Kidney (tissue), 14 donors: ENCODE data around the gene CHD2. TPM values are rescaled to one million over a fixed set of nuclear protein-coding genes. Genes with fewer than 3 reads are reported as not detected.

ENCODE experiments used
- DNase-seq, 5 donors: peaks; one replicate each; pipeline ENCODE4 v3.0.0-alpha.2; 2013 to 2020
- FAIRE-seq: peaks from 2 replicates; lab custom pipeline; 2012; peaks lifted over from hg19 to GRCh38; lab: Jason Lieb, UNC
- H3K27ac ChIP-seq, 2 donors: one replicate each; pipeline ENCODE4 v1.7.0; 2013; ENCODE audit warnings: low read depth in 2 of 2, low read length in 2 of 2, inconsistent platforms in 1 of 2
- H3K27me3 ChIP-seq: one replicate; pipeline ENCODE4 v1.7.1; 2013; ENCODE audit warnings: low read length, inconsistent platforms; ENCODE audit not compliant: control insufficient read depth, insufficient read depth
- H3K36me3 ChIP-seq, 3 donors: one replicate each; pipeline versions ENCODE4 v1.7.0 to v1.7.1; 2013; ENCODE audit warnings: low read length in 3 of 3, control low read depth in 1 of 3, inconsistent platforms in 1 of 3; ENCODE audit not compliant: insufficient read depth in 3 of 3, control insufficient read depth in 2 of 3
- H3K4me1 ChIP-seq, 3 donors: one replicate each; pipeline versions ENCODE4 v1.7.0 to v1.7.1; 2013; ENCODE audit warnings: low read length in 3 of 3, inconsistent platforms in 1 of 3, low read depth in 1 of 3; ENCODE audit not compliant: control insufficient read depth in 2 of 3, insufficient read depth in 2 of 3
- H3K4me3 ChIP-seq, 3 donors: one replicate each; pipeline versions ENCODE4 v1.7.0 to v1.8.1; 2013; ENCODE audit warnings: low read length in 3 of 3, control low read depth in 1 of 3, inconsistent platforms in 1 of 3
- H3K9ac ChIP-seq, 3 donors: one replicate each; pipeline versions ENCODE4 v1.7.0 to v1.7.1; 2013; ENCODE audit warnings: low read length in 3 of 3, control low read depth in 1 of 3, inconsistent platforms in 1 of 3
- H3K9me3 ChIP-seq, 3 donors: one replicate each; pipeline versions ENCODE4 v1.7.0 to v1.7.1; 2013; ENCODE audit warnings: low read length in 3 of 3, control low read depth in 1 of 3, inconsistent platforms in 1 of 3; ENCODE audit not compliant: control insufficient read depth in 2 of 3, insufficient read depth in 1 of 3
- CTCF ChIP-seq: IDR thresholded peaks from 3 replicates; pipeline ENCODE4 v1.5.1; 2012; ENCODE audit warnings: mild to moderate bottlenecking, moderate library complexity, borderline replicate concordance; ENCODE audit not compliant: insufficient read depth; ENCODE audit errors: extremely low read depth
- intact Hi-C: fragments of 100-400 bp; cut with DNase I; formaldehyde crosslinking; loops from one replicate; pipeline ENCODE4 v1.11.1; 2022
- polyA plus RNA-seq: library from polyadenylated mRNA; stranded (reverse); fragments of 350-450 nt; fragmentation: Illumina TruSeq; extraction: RNeasy Lipid Tissue Mini Kit (QIAGEN cat#74804); gene quantifications from one replicate; pipeline ENCODE4 v1.2.3, GENCODE V29; 2014; ENCODE audit warnings: low read depth, low replicate concordance; ENCODE audit not compliant: insufficient read depth
- total RNA-seq: library from RNA; stranded (reverse); fragmentation: NEBNext Ultra II Directional; extraction: Animal tissue kit (Norgen Biotek cat#: 25700); gene quantifications from one replicate; pipeline ENCODE4 v1.2.1, GENCODE V29; 2021
- donor health status: control.
- donor health status: control.
- donor health status: control.
- donor health status: control.
- donor health status: control.
- donor health status: DM: yes; HTN: yes; CAD: no.
- donor health status: Normal renal cell carcinoma (clear cell type).

The CHD2 gene
- total and polyA plus RNA-seq, 2 donors from 2014 or later: 22.5 to 137 TPM

DNA sequence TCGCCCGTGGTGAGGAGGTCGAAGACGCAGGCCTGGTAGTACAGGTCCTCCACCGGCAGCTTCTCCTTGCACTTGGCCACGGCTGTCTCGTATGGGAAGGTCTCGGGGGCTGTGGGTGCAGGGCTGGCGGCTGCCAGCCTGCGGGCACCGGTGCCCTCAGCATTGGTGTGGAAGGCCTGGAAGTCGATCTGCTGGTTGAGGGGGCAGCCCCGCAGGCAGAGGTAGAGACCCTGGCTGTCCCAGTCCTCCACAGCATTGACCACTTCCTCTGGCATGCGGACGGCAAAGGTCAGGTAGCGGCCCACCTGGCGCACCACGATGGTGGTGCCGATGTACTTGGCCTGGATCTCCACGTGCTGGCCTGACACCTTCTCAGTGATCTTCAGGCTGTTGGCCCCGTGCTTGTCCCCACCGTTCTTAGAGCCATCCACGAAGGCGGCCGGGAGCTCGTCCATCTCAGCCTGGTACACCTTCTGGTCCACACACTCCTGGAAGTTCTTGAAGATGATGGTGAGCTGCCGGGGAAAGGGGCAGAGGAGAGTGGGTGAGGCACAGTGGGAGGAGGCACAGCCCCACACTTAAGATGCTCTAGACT, 145.2 kb downstream of the CHD2 start:
- FAIRE-seq: no peak
- TF ChIP-seq CTCF: no peak
- intact Hi-C loops: no loop called here
- peak in 1 of 5 donors; percentile 53 for DNase-seq
- no peaks in the 10 kb centered on the region for H3K27me3 ChIP-seq
- H3K36me3 ChIP-seq: peaks cover 0 to 3% (median 0%) of the 10 kb centered on the region in 3 donors
- peaks cover 0 to 8% (median 0%) of the 10 kb centered on the region in 3 donors for H3K9me3 ChIP-seq
- no peaks in the 10 kb centered on the region for H3K4me1 ChIP-seq
- H3K27ac ChIP-seq: no peak overlapping the region
- H3K9ac ChIP-seq: no peak overlapping the region
- no peak overlapping the region for H3K4me3 ChIP-seq

GRCh38 chr15:93046120-93046519, 146.0 kb downstream of the CHD2 start:
- Histone ChIP-seq H3K4me3 (no peak overlapping the region), H3K9me3 (peaks cover 0 to 8% (median 0%) of the 10 kb centered on the region in 3 donors), H3K36me3 (peaks cover 0 to 3% (median 0%) of the 10 kb centered on the region in 3 donors), H3K4me1 (no peaks in the 10 kb centered on the region), H3K9ac (no peak overlapping the region), H3K27me3 (no peaks in the 10 kb centered on the region), H3K27ac (no peak overlapping the region)
- no peak for TF ChIP-seq CTCF
- FAIRE-seq (no peak), DNase-seq (no peak)
- intact Hi-C loops: no loop called here

DNA sequence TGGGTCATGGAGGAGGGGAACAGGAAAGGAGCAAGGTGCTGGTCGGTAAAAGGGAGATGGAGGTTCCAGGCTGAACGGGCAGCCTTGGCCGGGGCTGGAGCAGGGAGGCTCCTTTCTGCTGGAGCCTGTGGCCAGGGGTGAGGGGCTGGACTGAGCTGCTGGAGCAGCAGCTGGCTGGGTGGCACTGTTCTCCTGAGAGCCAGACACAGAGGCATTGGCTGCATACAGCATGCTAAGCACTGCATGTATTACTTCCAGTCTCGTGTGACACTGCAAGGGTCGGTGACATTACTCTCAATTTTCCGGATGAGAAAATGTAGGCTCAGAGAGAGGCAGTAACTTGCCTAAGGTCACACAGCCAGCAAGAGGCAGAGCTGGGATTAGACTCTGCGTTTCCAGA, 146.6 kb downstream of the CHD2 start:
- H3K36me3 ChIP-seq: peaks cover 0 to 3% (median 0%) of the 10 kb centered on the region in 3 donors

More for the DNA sequence above, 146.6 kb downstream of the CHD2 start:
- TF ChIP-seq CTCF: no peak
- intact Hi-C loops: no loop called here
- Histone ChIP-seq H3K27ac (no peak overlapping the region), H3K9me3 (peaks cover 0 to 8% (median 0%) of the 10 kb centered on the region in 3 donors), H3K27me3 (no peaks in the 10 kb centered on the region), H3K4me3 (no peak overlapping the region), H3K4me1 (no peaks in the 10 kb centered on the region), H3K9ac (no peak overlapping the region)
- peak in 1 of 5 donors; percentile 37 for DNase-seq
- FAIRE-seq: no peak
